ENCODE results near the gene TM4SF1. TPM values are rescaled to one million over a fixed set of nuclear protein-coding genes. Genes with fewer than 3 reads are reported as not detected.

Gene TM4SF1
- total and polyA plus RNA-seq, 9 of the 15 experiments (the other 6 are each of a cell fraction or from before 2014, with no cell fraction given), result 0.06 to 0.44 (median 0.08) TPM; not detected in 4

- TF ChIP-seq KLF16 (IDR thresholded peaks at IDR 0.05), result no peak
- no peak for TF ChIP-seq ZBTB12 (CRISPR knock-in tag; IDR thresholded peaks at IDR 0.05)
- no peak for TF ChIP-seq DLX4 (CRISPR knock-in tag; IDR thresholded peaks at IDR 0.05)
- TF ChIP-seq ZNF280B (CRISPR knock-in tag; IDR thresholded peaks at IDR 0.05), result no peak
- no peak overlapping the region for H3K4me2 ChIP-seq (ENCODE audit: insufficient read depth, low read length)
- intact Hi-C loops (cut with micrococcal nuclease), result no loop called here
- ATAC-seq (no peak), FAIRE-seq (no peak), DNase-seq (ENCODE audit: extremely low read depth in 1 of 4, low spot score in 3 of 4) (no peak)
- BruUV-seq (replicated peaks), result no TSS peak
- 0% methylated on average over 2 of the region's 2 CpGs for WGBS (ENCODE audit: insufficient coverage, low coverage, missing lambda C conversion rate)
- no peak overlapping the region for H3K4me3 ChIP-seq
- no peaks in the 10 kb centered on the region for H3K9me1 ChIP-seq (ENCODE audit: control insufficient read depth, insufficient read depth, low read length)
- ChIA-PET POLR2A (no interaction called here), CTCF (ENCODE audit: low intra/inter-chr PET ratio) (no interaction called here)
- H3K9me3 ChIP-seq (replicated peaks; ENCODE audit: control insufficient read depth, insufficient read depth, low read depth, low read length), result no peaks in the 10 kb centered on the region
- no peaks in the 10 kb centered on the region for H3K4me1 ChIP-seq (replicated peaks in 1 of 2; ENCODE audit: control insufficient read depth in 2 of 2, insufficient read depth in 2 of 2, low read length in 2 of 2)
- in situ Hi-C loops (cut with MboI), result no loop called here
- no peak overlapping the region for H2AFZ ChIP-seq (ENCODE audit: low read depth, low read length)
- no peaks in the 10 kb centered on the region for H3K79me2 ChIP-seq (ENCODE audit: control insufficient read depth, insufficient read depth, low read length)
- no peak overlapping the region for H3K9ac ChIP-seq (ENCODE audit: insufficient read depth in 1 of 2, low read depth in 2 of 2, low read length in 2 of 2)
- H3K27ac ChIP-seq (ENCODE audit: extremely low read depth, low read depth, low read length), result no peak overlapping the region
- H3K36me3 ChIP-seq (ENCODE audit: control insufficient read depth, insufficient read depth, low read length), result no peaks in the 10 kb centered on the region
- no peaks in the 10 kb centered on the region for H3K27me3 ChIP-seq (ENCODE audit: control insufficient read depth in 2 of 2, insufficient read depth in 2 of 2, low read length in 2 of 2)
- no peaks in the 10 kb centered on the region for H4K20me1 ChIP-seq (replicated peaks; ENCODE audit: control insufficient read depth, insufficient read depth, low read length)
These were observed 47.5 kb upstream of the TM4SF1 start for GRCh38 chr3:149424918-149425317.
